KMS-11 (cell line): Measurements from ENCODE around the gene TLX3.

Source experiments
- H2AFZ ChIP-seq: fragments of 200-600 bp; sonication (generic); 2 replicates; pipeline ENCODE4 v1.6.1; 2016; ENCODE audit warnings: antibody characterized with exemption, mixed run types, low read depth
- H3K27ac ChIP-seq: fragments of 200-600 bp; sonication (generic); 2 replicates; pipeline ENCODE4 v1.6.1; 2016; ENCODE audit warnings: mild to moderate bottlenecking, mixed run types
- H3K27me3 ChIP-seq: fragments of 200-600 bp; sonication (generic); 2 replicates; pipeline ENCODE4 v1.6.1; 2017; ENCODE audit warnings: mild to moderate bottlenecking, low read depth, mixed run types, moderate library complexity; ENCODE audit not compliant: insufficient read depth
- H3K36me3 ChIP-seq: fragments of 200-600 bp; sonication (generic); 2 replicates; pipeline ENCODE4 v1.6.1; 2017; ENCODE audit warnings: mild to moderate bottlenecking, mixed run types; ENCODE audit not compliant: insufficient read depth
- H3K4me1 ChIP-seq: fragments of 200-600 bp; sonication (generic); 2 replicates; pipeline ENCODE4 v1.6.1; 2016; ENCODE audit warnings: mild to moderate bottlenecking, low read depth, mixed run types; ENCODE audit not compliant: poor library complexity, severe bottlenecking
- H3K4me2 ChIP-seq: fragments of 200-600 bp; sonication (generic); 2 replicates; pipeline ENCODE4 v1.7.0; 2016; ENCODE audit warnings: mild to moderate bottlenecking, mixed run types
- H3K4me3 ChIP-seq: fragments of 200-600 bp; sonication (generic); IDR thresholded peaks from 2 replicates; pipeline ENCODE4 v1.6.1; 2017; ENCODE audit warnings: low read depth, low read length, mixed read lengths; ENCODE audit not compliant: insufficient read depth
- H3K79me2 ChIP-seq: fragments of 200-600 bp; sonication (generic); 2 replicates; pipeline ENCODE4 v1.6.1; 2016; ENCODE audit warnings: low read depth, mixed run types; ENCODE audit not compliant: insufficient read depth
- H3K9ac ChIP-seq: fragments of 200-600 bp; sonication (generic); 2 replicates; pipeline ENCODE4 v1.6.1; 2016; ENCODE audit warnings: mild to moderate bottlenecking, mixed run types
- H4K20me1 ChIP-seq: fragments of 200-600 bp; sonication (generic); 2 replicates; pipeline ENCODE4 v1.6.1; 2016; ENCODE audit warnings: mild to moderate bottlenecking, mixed run types; ENCODE audit not compliant: insufficient read depth
- TF ChIP-seq, protein P1 (sequence below): fragments of 200-600 bp; sonication (generic); conservative IDR thresholded peaks from 2 replicates; pipeline ENCODE4 v1.6.1; 2017; ENCODE audit warnings: low read depth, mild to moderate bottlenecking, antibody characterized with exemption, low read length, moderate library complexity, mixed read lengths

TLX3 gene

DNA sequence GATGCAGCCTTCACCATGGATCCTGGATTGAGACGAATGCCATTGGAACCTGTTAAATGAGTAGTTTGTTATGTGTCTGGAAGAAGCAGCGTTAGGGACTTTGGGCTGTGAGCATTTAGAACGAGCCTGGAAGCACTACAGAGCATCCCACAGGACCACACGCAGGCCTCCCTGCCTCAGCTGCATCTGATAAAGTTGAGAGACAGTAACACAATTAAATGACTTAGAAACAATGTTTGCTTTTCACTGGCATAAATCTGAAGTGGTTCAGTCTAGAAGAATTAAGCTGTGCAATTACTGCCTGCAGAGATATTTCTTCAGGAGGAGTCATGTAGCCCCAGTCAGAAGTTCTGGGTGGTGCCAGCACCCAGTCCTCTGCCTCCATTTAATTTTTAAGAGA is 9.8 kb upstream of the TLX3 start:
- H2AFZ ChIP-seq = no peak overlapping the region
- no peak overlapping the region for H3K27ac ChIP-seq
- TF ChIP-seq, protein P1, sequence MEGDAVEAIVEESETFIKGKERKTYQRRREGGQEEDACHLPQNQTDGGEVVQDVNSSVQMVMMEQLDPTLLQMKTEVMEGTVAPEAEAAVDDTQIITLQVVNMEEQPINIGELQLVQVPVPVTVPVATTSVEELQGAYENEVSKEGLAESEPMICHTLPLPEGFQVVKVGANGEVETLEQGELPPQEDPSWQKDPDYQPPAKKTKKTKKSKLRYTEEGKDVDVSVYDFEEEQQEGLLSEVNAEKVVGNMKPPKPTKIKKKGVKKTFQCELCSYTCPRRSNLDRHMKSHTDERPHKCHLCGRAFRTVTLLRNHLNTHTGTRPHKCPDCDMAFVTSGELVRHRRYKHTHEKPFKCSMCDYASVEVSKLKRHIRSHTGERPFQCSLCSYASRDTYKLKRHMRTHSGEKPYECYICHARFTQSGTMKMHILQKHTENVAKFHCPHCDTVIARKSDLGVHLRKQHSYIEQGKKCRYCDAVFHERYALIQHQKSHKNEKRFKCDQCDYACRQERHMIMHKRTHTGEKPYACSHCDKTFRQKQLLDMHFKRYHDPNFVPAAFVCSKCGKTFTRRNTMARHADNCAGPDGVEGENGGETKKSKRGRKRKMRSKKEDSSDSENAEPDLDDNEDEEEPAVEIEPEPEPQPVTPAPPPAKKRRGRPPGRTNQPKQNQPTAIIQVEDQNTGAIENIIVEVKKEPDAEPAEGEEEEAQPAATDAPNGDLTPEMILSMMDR = no peak
- H3K4me1 ChIP-seq = peaks cover 19% of the 10 kb centered on the region
- no peaks in the 10 kb centered on the region for H3K27me3 ChIP-seq
- H3K4me2 ChIP-seq = no peak overlapping the region
- no peak overlapping the region for H3K9ac ChIP-seq
- H3K4me3 ChIP-seq = no peak overlapping the region
- no peaks in the 10 kb centered on the region for H4K20me1 ChIP-seq
- H3K79me2 ChIP-seq = no peaks in the 10 kb centered on the region
- H3K36me3 ChIP-seq = no peaks in the 10 kb centered on the region

GRCh38 chr5:171299851-171300250 is 9.2 kb upstream of the TLX3 start:
- TF ChIP-seq, protein P1 = no peak
- H3K4me1 ChIP-seq = peaks cover 15% of the 10 kb centered on the region
- no peak overlapping the region for H3K27ac ChIP-seq
- no peaks in the 10 kb centered on the region for H3K36me3 ChIP-seq
- no peaks in the 10 kb centered on the region for H3K27me3 ChIP-seq
- no peak overlapping the region for H3K4me2 ChIP-seq
- H4K20me1 ChIP-seq = no peaks in the 10 kb centered on the region
- no peak overlapping the region for H2AFZ ChIP-seq
- no peak overlapping the region for H3K9ac ChIP-seq
- no peak overlapping the region for H3K4me3 ChIP-seq
- H3K79me2 ChIP-seq = no peaks in the 10 kb centered on the region

- Histone ChIP-seq H4K20me1 (no peaks in the 10 kb centered on the region), H3K36me3 (no peaks in the 10 kb centered on the region), H3K27ac (no peak overlapping the region), H3K4me1 (peaks cover 10% of the 10 kb centered on the region), H3K4me2 (no peak overlapping the region), H2AFZ (no peak overlapping the region), H3K4me3 (no peak overlapping the region), H3K9ac (no peak overlapping the region), H3K27me3 (no peaks in the 10 kb centered on the region), H3K79me2 (no peaks in the 10 kb centered on the region)
- TF ChIP-seq, protein P1 = no peak
These were observed 8.7 kb upstream of the TLX3 start for GRCh38 chr5:171300358-171300757.

GRCh38 chr5:171306166-171306565 is 2.9 kb upstream of the TLX3 start:
- Histone ChIP-seq H3K27me3 (no peaks in the 10 kb centered on the region), H3K4me1 (no peaks in the 10 kb centered on the region), H4K20me1 (no peaks in the 10 kb centered on the region), H3K4me3 (no peak overlapping the region), H3K79me2 (no peaks in the 10 kb centered on the region), H3K4me2 (no peak overlapping the region), H3K36me3 (no peaks in the 10 kb centered on the region), H2AFZ (no peak overlapping the region), H3K9ac (no peak overlapping the region), H3K27ac (no peak overlapping the region)
- TF ChIP-seq, protein P1 = no peak
